ENCODE results near the gene INSRR. TPM values are rescaled to one million over a fixed set of nuclear protein-coding genes. Genes with fewer than 3 reads are reported as not detected.

INSRR gene
- total RNA-seq, 6 experiments from 2014 or later, result not detected

DNA sequence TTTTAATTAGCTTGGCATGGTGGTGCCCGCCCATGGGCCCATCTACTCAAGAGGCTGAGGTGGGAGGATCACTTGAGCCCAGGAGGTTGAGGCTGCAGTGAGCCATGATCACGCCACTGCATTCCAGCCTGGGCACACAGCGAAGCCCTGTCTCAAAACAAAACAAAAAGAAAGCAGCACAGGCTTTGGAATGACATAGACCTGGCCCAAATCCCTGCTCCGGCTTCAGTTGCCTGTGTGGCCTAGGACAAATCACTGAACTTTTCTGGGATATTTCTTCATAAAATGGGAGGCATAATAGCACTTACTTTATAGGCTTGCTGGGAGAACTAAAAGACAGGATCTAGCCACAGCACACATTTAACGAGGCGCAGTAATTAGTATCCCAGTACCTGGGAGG is 37.0 kb upstream of the INSRR start:
- DNase-seq, result no peak
- no peaks in the 10 kb centered on the region for H3K9me3 Mint-ChIP-seq
- peaks cover 7% of the 10 kb centered on the region; the same call in 1 of the 2 replicates for H3K36me3 Mint-ChIP-seq (ENCODE audit: low read depth)
- H3K4me3 Mint-ChIP-seq, result peak overlapping the region; percentile 82
- H3K4me1 Mint-ChIP-seq (ENCODE audit: low read depth), result peaks cover 53% of the 10 kb centered on the region
- TF ChIP-seq, protein P1, sequence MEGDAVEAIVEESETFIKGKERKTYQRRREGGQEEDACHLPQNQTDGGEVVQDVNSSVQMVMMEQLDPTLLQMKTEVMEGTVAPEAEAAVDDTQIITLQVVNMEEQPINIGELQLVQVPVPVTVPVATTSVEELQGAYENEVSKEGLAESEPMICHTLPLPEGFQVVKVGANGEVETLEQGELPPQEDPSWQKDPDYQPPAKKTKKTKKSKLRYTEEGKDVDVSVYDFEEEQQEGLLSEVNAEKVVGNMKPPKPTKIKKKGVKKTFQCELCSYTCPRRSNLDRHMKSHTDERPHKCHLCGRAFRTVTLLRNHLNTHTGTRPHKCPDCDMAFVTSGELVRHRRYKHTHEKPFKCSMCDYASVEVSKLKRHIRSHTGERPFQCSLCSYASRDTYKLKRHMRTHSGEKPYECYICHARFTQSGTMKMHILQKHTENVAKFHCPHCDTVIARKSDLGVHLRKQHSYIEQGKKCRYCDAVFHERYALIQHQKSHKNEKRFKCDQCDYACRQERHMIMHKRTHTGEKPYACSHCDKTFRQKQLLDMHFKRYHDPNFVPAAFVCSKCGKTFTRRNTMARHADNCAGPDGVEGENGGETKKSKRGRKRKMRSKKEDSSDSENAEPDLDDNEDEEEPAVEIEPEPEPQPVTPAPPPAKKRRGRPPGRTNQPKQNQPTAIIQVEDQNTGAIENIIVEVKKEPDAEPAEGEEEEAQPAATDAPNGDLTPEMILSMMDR (IDR thresholded peaks at IDR 0.05), result no peak
- peak overlapping the region; percentile 95 for H3K27ac Mint-ChIP-seq
- H3K27me3 Mint-ChIP-seq (ENCODE audit: insufficient read depth), result no peaks in the 10 kb centered on the region; the same call in none of the 2 replicates

DNA sequence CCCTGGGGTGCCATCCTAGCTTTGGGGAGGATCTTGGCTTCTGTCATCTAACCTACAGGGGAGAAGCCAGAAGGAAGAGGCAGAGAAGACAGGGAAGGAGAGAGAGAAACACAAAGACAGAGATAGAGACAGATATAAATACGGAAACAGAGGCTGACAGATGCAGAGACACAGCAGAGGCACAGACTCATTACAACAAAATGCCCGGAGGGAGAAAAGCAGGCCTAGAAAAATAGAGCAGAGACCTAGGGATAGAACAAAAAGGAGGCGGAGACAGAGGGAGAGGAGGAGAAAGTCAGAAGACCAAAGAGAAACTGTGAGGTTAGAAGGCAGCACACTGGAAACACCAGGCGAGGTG is 36.5 kb upstream of the INSRR start:
- peak; percentile 64 for DNase-seq
- Mint-ChIP-seq H3K4me1 (ENCODE audit: low read depth) (peaks cover 53% of the 10 kb centered on the region), H3K27ac (peak overlapping the region; percentile 95), H3K27me3 (ENCODE audit: insufficient read depth) (no peaks in the 10 kb centered on the region; the same call in none of the 2 replicates), H3K36me3 (ENCODE audit: low read depth) (peaks cover 7% of the 10 kb centered on the region; the same call in 1 of the 2 replicates), H3K4me3 (peak overlapping the region; percentile 82; the same call in 1 of the 2 replicates), H3K9me3 (no peaks in the 10 kb centered on the region)
- TF ChIP-seq, protein P1 (IDR thresholded peaks at IDR 0.05), result no peak

DNA sequence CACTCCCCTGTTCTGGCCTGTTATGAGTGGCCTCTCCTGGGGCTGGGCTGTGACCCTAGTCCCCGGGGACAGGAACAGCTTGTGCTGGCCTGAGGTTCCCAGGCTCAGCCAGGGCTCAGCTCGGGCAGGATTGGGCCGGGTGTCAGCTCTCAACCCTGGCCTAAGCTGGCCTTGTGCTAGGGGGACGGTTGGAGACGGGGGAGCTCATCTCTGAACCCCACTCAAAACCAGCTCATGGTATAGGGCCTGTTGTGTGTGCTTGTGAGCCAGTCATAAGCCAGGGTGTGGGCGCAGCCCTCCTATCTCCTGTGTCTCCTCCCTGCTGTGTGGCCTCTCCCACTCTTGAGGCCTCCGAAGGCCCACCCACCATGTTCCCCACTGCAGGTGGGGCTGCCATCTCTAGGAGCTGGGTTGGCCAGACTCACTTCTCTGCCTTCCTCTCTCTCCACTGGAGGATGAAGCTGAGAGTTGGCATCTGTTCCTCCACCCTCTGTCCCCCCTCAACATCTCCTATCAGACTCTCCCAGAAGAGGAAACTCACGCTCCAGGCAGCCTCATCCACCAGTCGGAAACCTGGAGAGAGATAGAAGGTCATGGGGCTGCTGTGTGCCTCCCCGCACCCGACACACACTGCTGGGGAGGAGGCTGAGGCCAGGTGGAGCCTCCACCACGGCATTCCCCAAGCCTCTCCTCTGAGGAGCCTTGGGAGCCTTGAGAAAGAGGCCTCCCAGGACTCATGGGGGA is 36.0 kb upstream of the INSRR start:
- Mint-ChIP-seq H3K4me3 (peak overlapping the region; percentile 82; the same call in 1 of the 2 replicates), H3K36me3 (ENCODE audit: low read depth) (peaks cover 7% of the 10 kb centered on the region; the same call in 1 of the 2 replicates), H3K27me3 (ENCODE audit: insufficient read depth) (no peaks in the 10 kb centered on the region; the same call in none of the 2 replicates), H3K27ac (peak overlapping the region; percentile 95), H3K9me3 (no peaks in the 10 kb centered on the region), H3K4me1 (ENCODE audit: low read depth) (peaks cover 53% of the 10 kb centered on the region)
- no peak for DNase-seq
- TF ChIP-seq, protein P1 (IDR thresholded peaks at IDR 0.05), result no peak

DNA sequence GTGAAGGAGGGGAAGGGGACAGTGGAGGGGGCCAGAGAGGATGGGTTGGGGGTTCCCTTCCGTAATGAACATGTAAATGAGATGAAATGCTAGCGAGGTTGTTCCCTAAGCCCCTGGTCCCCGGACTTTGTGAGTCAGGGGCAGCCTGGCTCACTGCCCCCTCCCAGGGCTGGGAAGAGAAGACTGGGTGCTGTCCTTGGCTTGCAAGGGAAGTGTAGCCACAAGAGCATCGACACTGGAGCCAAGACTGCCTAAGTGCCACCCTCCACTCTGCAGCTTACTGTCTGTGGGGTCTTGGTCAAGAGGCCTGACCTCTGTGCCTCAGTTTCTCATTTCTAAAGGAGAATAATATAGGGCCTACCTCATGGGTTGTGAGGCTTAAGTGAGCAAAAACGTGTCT is 35.1 kb upstream of the INSRR start:
- Mint-ChIP-seq H3K4me3 (peak overlapping the region; percentile 82; the same call in 1 of the 2 replicates), H3K27me3 (ENCODE audit: insufficient read depth) (no peaks in the 10 kb centered on the region; the same call in 1 of the 2 replicates), H3K9me3 (no peaks in the 10 kb centered on the region), H3K4me1 (ENCODE audit: low read depth) (peaks cover 51% of the 10 kb centered on the region), H3K27ac (peak overlapping the region; percentile 95), H3K36me3 (ENCODE audit: low read depth) (peaks cover 7% of the 10 kb centered on the region; the same call in 1 of the 2 replicates)
- TF ChIP-seq, protein P1 (IDR thresholded peaks at IDR 0.05), result 0 out of 2 replicates have a peak, but pooled peaks have one; percentile 1
- DNase-seq, result no peak

DNA sequence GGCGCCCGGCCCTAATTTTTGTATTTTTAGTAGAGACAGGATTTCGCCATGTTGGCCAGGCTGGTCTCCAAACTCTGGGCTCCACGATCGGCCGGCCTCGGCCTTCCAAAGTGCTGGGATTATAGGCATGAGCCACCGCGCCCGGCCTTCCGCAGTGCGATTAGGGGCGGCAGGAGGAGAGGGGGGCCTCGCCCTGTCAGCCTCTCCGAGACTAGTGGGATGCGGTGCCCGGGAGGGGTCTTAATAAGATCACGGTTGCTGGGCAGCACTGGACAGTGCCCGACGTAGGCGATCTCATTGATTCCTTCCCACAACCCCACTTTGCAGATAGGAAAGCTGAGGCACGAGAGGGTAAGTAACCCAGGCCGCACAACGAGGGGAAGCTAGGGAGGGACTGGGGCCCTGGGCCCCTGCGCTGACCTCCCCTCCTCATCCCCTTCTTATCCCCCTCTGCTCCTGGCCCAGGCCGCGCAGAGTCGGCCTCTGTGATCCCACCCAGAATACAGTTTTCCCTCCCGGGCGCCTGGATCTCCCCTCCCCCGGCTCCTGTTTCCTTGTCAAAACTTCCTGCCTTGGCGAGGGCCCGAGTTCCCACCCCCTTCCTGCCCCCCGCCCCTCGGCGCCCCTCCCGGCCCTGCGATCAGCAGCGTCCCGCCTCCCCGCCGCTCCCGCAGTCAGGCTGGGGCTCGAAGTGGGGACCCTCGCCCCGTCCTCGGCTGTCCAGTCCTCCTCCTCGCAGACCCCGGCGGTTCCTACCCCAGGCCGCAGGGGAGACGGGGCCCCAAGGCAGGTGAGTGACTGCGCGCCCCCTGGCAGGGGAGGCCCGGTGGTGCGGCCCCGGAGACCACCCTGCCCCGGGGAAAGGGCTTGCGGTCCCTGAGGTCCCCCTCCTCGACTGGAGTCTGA is 34.4 kb upstream of the INSRR start, which contains the start of gene PEAR1:
TSS of gene PEAR1 (plus strand) at position 671 of the 906 bp plus-strand sequence. CDS start 10,209 bp downstream, outside the sequence.
- TF ChIP-seq, protein P1 (IDR thresholded peaks at IDR 0.05), result peak; percentile 26; the same call in 1 of the 2 replicates
- no peak for DNase-seq
- H3K27ac Mint-ChIP-seq, result peak within 1 kb of the TSS; percentile 95

More for the DNA sequence above, 34.4 kb upstream of the INSRR start, which contains the start of gene PEAR1:
- no peaks in the 10 kb centered on the region; the same call in 1 of the 2 replicates for H3K27me3 Mint-ChIP-seq (ENCODE audit: insufficient read depth)
- peaks cover under 1% of the 10 kb centered on the region; the same call in 1 of the 2 replicates for H3K36me3 Mint-ChIP-seq (ENCODE audit: low read depth)
- H3K9me3 Mint-ChIP-seq, result no peaks in the 10 kb centered on the region
- H3K4me3 Mint-ChIP-seq, result peak within 1 kb of the TSS; percentile 82; the same call in 1 of the 2 replicates
- H3K4me1 Mint-ChIP-seq (ENCODE audit: low read depth), result peaks cover 44% of the 10 kb centered on the region

Measured in HFFc6 (cell line).